Fibroblast of lung (primary cell): ENCODE data around the gene LAMB2. TPM values are rescaled to one million over a fixed set of nuclear protein-coding genes. Genes with fewer than 3 reads are reported as not detected.

Experiments
- DNase-seq, 2 donors: peaks; one replicate each; pipeline versions ENCODE4 v3.0.0 to v3.0.0-alpha.2; 2010; ENCODE audit warnings: low read depth in 2 of 2
- H2AFZ ChIP-seq: 2 replicates; pipeline ENCODE4 v1.5.1; 2012; ENCODE audit warnings: low read length, control low read depth, inconsistent platforms
- H3K27ac ChIP-seq: 2 replicates; pipeline ENCODE4 v1.5.1; 2011; ENCODE audit warnings: low read length, control low read depth; ENCODE audit not compliant: insufficient read depth
- H3K27me3 ChIP-seq: 2 replicates; pipeline ENCODE4 v1.5.1; 2011; ENCODE audit warnings: mild to moderate bottlenecking, low read length; ENCODE audit not compliant: control insufficient read depth, insufficient read depth
- H3K36me3 ChIP-seq: 2 replicates; pipeline ENCODE4 v1.5.1; 2011; ENCODE audit warnings: low read length; ENCODE audit not compliant: control insufficient read depth, insufficient read depth
- H3K4me1 ChIP-seq: 2 replicates; pipeline ENCODE4 v1.5.1; 2011; ENCODE audit warnings: low read length; ENCODE audit not compliant: control insufficient read depth, insufficient read depth; ENCODE audit errors: extremely low read depth
- H3K4me2 ChIP-seq: 2 replicates; pipeline ENCODE4 v1.5.1; 2011; ENCODE audit warnings: low read length, control low read depth; ENCODE audit not compliant: insufficient read depth; ENCODE audit errors: extremely low read depth
- H3K4me3 ChIP-seq, 4 experiments: fragments of 200-600 bp in 1 of 4; sonication (generic) in 1 of 4; replicated peaks in 1 of 4; 2 replicates each; pipeline ENCODE4 v1.5.1; 2011 to 2016; ENCODE audit warnings: low read length in 4 of 4, low read depth in 3 of 4, mild to moderate bottlenecking in 3 of 4, control low read depth in 2 of 4, inconsistent platforms in 1 of 4, mixed read lengths in 1 of 4; ENCODE audit not compliant: insufficient read depth in 1 of 4; ENCODE audit errors: control extremely low read depth in 1 of 4
- H3K79me2 ChIP-seq: 2 replicates; pipeline ENCODE4 v1.5.1; 2012; ENCODE audit warnings: mild to moderate bottlenecking, low read length, inconsistent platforms; ENCODE audit not compliant: control insufficient read depth, insufficient read depth
- H3K9ac ChIP-seq: 2 replicates; pipeline ENCODE4 v1.5.1; 2011; ENCODE audit warnings: mild to moderate bottlenecking, low read length, control low read depth; ENCODE audit not compliant: insufficient read depth
- H3K9me3 ChIP-seq: 2 replicates; pipeline ENCODE4 v1.5.1; 2012; ENCODE audit warnings: low read depth, low read length; ENCODE audit not compliant: control insufficient read depth, insufficient read depth
- H4K20me1 ChIP-seq: 2 replicates; pipeline ENCODE4 v1.5.1; 2011; ENCODE audit warnings: low read length; ENCODE audit not compliant: control insufficient read depth, insufficient read depth; ENCODE audit errors: extremely low read depth
- EZH2 ChIP-seq: IDR thresholded peaks from 2 replicates; pipeline ENCODE4 v1.5.1; 2012; ENCODE audit warnings: low read length, control low read depth, mild to moderate bottlenecking; ENCODE audit errors: missing control alignments
- polyA plus RNA-seq, 2 donors: library from polyadenylated mRNA; depleted of rRNA in 1 of 2; stranded (reverse) in 1 of 2; unstranded in 1 of 2; fragments of >200 nt; gene quantifications; 2 replicates each; pipeline ENCODE4 v1.2.1, GENCODE V29; 2011 to 2012; ENCODE audit warnings: missing spikeins in 1 of 2
- total RNA-seq: library from RNA; depleted of rRNA; stranded (reverse); fragments of >200 nt; gene quantifications from 2 replicates; pipeline ENCODE4 v1.2.1, GENCODE V29; 2014
- TF ChIP-seq, protein P1 (sequence below), 2 donors: IDR thresholded peaks in 1 of 2; conservative IDR thresholded peaks in 1 of 2; 1 replicate in 1 of 2; 2 replicates in 1 of 2; pipeline ENCODE4 v1.5.1; 2011 to 2012; ENCODE audit warnings: low read length in 2 of 2, control low read depth in 1 of 2, inconsistent platforms in 1 of 2, low read depth in 1 of 2, mild to moderate bottlenecking in 1 of 2

LAMB2 gene
- total and polyA plus RNA-seq, 2 donors (not counting 1 experiment from before 2014, with no cell fraction given), result 375 to 1,026 TPM

- Histone ChIP-seq H3K4me2 (no peak overlapping the region), H3K4me3 (no peak overlapping the region), H3K36me3 (no peaks in the 10 kb centered on the region), H3K79me2 (no peaks in the 10 kb centered on the region), H3K9me3 (no peaks in the 10 kb centered on the region), H2AFZ (no peak overlapping the region), H3K4me1 (no peaks in the 10 kb centered on the region), H4K20me1 (no peaks in the 10 kb centered on the region), H3K27me3 (no peaks in the 10 kb centered on the region), H3K27ac (no peak overlapping the region), H3K9ac (no peak overlapping the region)
- DNase-seq, result no peak
- no peak for TF ChIP-seq EZH2
- TF ChIP-seq, protein P1, sequence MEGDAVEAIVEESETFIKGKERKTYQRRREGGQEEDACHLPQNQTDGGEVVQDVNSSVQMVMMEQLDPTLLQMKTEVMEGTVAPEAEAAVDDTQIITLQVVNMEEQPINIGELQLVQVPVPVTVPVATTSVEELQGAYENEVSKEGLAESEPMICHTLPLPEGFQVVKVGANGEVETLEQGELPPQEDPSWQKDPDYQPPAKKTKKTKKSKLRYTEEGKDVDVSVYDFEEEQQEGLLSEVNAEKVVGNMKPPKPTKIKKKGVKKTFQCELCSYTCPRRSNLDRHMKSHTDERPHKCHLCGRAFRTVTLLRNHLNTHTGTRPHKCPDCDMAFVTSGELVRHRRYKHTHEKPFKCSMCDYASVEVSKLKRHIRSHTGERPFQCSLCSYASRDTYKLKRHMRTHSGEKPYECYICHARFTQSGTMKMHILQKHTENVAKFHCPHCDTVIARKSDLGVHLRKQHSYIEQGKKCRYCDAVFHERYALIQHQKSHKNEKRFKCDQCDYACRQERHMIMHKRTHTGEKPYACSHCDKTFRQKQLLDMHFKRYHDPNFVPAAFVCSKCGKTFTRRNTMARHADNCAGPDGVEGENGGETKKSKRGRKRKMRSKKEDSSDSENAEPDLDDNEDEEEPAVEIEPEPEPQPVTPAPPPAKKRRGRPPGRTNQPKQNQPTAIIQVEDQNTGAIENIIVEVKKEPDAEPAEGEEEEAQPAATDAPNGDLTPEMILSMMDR (conservative IDR thresholded peaks at IDR 0.05 in 1 of 2, IDR thresholded peaks at IDR 0.05 in 1 of 2; ENCODE audit: low read depth in 1 of 2, low read length in 2 of 2), result no peak
These were observed 18.8 kb upstream of the LAMB2 start for GRCh38 chr3:49151610-49152009.

DNA sequence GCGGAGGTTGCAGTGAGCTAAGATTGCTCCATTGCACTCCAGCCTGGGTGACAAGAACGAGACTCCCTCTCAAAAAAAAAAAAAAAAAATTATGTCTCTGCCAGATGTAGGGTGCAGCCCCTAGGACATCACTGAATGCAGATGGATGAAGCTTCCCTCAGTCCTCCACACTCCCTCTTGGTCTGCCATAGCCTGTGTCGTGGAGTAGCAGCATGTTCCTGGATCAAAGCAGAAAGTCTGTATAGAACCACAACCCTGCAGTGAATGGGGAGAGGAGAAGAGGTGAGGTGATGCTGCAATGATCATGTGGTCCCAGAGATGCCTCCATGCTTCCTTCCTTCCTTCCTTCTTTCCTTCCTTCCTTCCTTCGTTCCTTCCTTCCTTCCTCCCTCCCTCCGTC is 15.3 kb upstream of the LAMB2 start:
- H3K9ac ChIP-seq, result no peak overlapping the region
- no peaks in the 10 kb centered on the region for H3K4me1 ChIP-seq
- H3K4me3 ChIP-seq, result no peak overlapping the region
- no peaks in the 10 kb centered on the region for H3K36me3 ChIP-seq
- H4K20me1 ChIP-seq, result no peaks in the 10 kb centered on the region
- H3K79me2 ChIP-seq, result no peaks in the 10 kb centered on the region
- H3K9me3 ChIP-seq, result no peaks in the 10 kb centered on the region
- DNase-seq, result no peak
- TF ChIP-seq, protein P1 (conservative IDR thresholded peaks at IDR 0.05 in 1 of 2, IDR thresholded peaks at IDR 0.05 in 1 of 2; ENCODE audit: low read depth in 1 of 2, low read length in 2 of 2), result no peak
- TF ChIP-seq EZH2, result no peak
- no peak overlapping the region for H3K4me2 ChIP-seq
- H3K27ac ChIP-seq, result no peak overlapping the region
- H3K27me3 ChIP-seq, result no peaks in the 10 kb centered on the region
- H2AFZ ChIP-seq, result no peak overlapping the region

GRCh38 chr3:49140080-49140479 is 7.2 kb upstream of the LAMB2 start:
- Histone ChIP-seq H3K36me3 (no peaks in the 10 kb centered on the region), H3K4me2 (no peak overlapping the region)

More at GRCh38 chr3:49140080-49140479, 7.2 kb upstream of the LAMB2 start:
- TF ChIP-seq EZH2, result no peak
- TF ChIP-seq, protein P1 (conservative IDR thresholded peaks at IDR 0.05 in 1 of 2, IDR thresholded peaks at IDR 0.05 in 1 of 2; ENCODE audit: low read depth in 1 of 2, low read length in 2 of 2), result no peak
- H2AFZ ChIP-seq, result no peak overlapping the region
- DNase-seq, result no peak
- H3K4me1 ChIP-seq, result no peaks in the 10 kb centered on the region
- no peak overlapping the region for H3K9ac ChIP-seq
- no peaks in the 10 kb centered on the region for H3K9me3 ChIP-seq
- peaks cover 5% of the 10 kb centered on the region for H3K27me3 ChIP-seq
- H3K27ac ChIP-seq, result no peak overlapping the region
- H3K79me2 ChIP-seq, result no peaks in the 10 kb centered on the region
- H3K4me3 ChIP-seq, result no peak overlapping the region
- H4K20me1 ChIP-seq, result no peaks in the 10 kb centered on the region
